GM19452 (cell line): Measurements from ENCODE around the gene SRRM4.

Experiments used
- ATAC-seq: cut with Tn5 transposase; IDR thresholded peaks from one replicate; pipeline ENCODE4 v1.9.1; 2021; ENCODE audit not compliant: unreplicated experiment

SRRM4 gene

DNA sequence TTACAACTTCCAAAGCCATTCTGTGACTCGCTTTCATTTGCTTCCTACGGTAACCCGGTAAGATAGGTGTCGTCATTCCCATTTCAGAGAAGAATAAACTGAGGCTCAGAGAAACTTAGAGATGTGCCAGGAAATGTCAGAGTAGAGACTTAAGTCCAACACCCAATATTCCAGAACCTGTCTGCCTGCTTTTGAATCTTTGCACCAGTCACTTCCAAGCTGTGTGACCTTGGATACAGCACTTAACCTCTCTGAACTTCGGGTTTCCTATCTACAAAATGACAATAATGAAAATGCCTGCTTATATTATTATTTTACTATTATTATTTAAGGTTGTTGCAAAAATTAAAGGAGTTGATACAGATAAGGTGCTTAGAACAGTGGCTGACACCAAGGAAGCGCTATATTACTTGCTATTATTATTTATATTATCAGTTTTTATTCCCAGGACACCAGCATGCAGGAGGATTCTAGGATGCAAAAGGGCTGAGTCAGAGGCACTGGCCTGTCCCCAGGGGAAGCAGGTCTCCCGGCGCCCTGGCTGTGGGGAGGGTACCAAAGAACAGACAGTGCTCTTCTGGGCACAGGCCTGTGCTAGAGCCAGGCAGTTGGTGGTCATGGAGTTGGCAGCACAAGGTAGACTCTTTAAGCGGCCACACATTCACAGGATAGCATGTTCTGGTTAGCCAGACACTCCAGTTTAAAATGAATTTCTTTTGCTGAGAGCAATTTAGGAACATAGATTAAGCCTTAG lies 202.8 kb downstream of the SRRM4 start:
- no peak for ATAC-seq

GRCh38 chr12:119195256-119195655 lies 213.9 kb downstream of the SRRM4 start:
- ATAC-seq = no peak

- ATAC-seq = no peak
Observed at GRCh38 chr12:119198440-119198839, 217.1 kb downstream of the SRRM4 start.

DNA sequence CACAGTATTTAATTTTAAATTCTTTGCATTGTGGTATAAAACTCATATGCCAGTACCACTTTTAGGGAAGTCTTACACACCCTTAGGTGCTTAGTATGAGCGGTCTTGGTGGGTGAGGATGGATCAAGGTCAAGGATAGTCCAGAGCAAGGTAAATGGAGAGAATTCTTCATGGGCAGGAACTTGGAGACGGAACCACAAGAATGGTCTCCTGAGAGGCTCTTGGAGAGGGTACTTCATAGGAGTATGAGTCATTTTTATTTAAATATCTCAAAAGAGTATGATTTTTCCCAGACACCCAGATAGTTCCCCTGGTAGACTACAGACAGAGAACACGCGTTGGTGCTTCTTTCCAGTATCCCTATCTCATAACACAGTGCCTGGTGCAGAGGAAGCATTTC lies 219.3 kb downstream of the SRRM4 start:
- ATAC-seq = no peak

GRCh38 chr12:119201789-119202543 lies 220.6 kb downstream of the SRRM4 start:
- ATAC-seq = no peak

DNA sequence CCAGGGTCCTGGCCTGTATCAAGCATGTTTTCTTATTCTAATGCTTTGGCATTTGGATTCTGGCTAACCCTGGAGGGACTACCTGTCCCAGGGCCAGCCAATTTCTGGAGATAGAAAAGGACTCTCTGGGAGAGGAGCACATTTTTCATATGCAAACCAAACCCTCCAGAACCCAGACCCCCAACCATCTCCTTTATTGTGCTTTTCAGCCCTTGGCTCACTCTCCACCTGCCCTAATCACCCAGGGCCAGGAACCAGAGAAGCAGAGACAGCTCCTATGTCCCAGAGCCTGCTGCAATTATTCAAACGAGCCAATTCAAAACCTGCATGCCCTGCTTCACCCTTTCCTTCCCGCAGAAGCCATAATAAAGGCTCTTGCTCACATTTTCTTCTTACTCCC lies 221.2 kb downstream of the SRRM4 start:
- no peak for ATAC-seq

- ATAC-seq = no peak
Observed at GRCh38 chr12:119204131-119204530, 222.8 kb downstream of the SRRM4 start.

GRCh38 chr12:119204671-119205285 lies 223.4 kb downstream of the SRRM4 start:
- no peak for ATAC-seq

GRCh38 chr12:119206348-119207062 lies 225.2 kb downstream of the SRRM4 start:
- ATAC-seq = no peak

GRCh38 chr12:119207063-119207560 lies 225.8 kb downstream of the SRRM4 start:
- no peak for ATAC-seq

DNA sequence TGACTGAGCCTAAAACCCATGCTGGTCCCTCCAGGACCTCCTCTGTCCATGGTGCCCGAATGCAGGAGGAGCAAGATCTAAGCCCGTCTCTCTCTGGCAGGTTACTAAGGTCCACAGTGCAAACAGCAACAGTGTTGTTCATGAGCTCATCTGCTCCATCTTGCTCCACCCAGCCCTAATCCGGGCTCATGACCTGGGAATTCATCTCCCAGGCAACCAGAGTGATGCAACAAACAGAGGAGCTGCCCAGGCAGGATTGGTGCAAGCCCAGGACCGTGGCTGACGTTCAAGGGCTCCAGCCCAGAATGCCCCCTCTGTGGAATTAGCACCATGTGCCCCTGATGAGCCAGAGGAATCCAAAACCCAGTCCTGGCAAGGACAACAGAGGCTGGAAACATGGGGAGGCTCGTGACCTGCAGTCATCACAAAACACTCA lies 227.3 kb downstream of the SRRM4 start:
- ATAC-seq = no peak

DNA sequence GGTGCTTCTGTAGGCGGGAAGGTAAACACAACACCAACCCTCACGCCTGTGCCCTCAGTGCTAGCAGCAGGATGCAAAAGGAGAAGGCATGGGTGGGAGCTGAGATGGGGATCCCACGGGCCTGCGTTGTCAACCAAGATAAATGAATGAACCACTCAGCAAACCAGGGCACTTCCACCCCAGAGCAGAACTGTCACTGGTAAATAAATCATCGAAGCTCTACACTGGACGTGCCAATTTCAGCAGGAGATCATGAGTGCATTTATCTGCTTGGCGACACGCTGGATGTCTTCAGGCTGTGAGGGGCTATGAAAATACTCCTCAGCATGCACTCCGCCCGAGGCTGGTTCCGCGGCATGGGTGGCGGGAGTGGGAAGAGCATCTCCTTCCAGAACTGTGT lies 230.5 kb downstream of the SRRM4 start:
- no peak for ATAC-seq
